HepG2 (cell line): Measurements from ENCODE around the gene P2RY11.

Source experiments
- CTCF ChIP-seq: sonication (generic); formaldehyde crosslinking; IDR thresholded peaks from 2 replicates; pipeline ENCODE4 v1.5.0; 2020; ENCODE audit warnings: mild to moderate bottlenecking, missing genetic modification reagents, moderate library complexity
- HDAC1 ChIP-seq: sonication (generic); formaldehyde crosslinking; IDR thresholded peaks from 2 replicates; pipeline ENCODE4 v1.5.1; 2020; ENCODE audit warnings: mild to moderate bottlenecking, missing genetic modification reagents
- MTA3 ChIP-seq: sonication (generic); formaldehyde crosslinking; IDR thresholded peaks from 2 replicates; pipeline ENCODE4 v1.4.0; 2020; ENCODE audit warnings: missing genetic modification reagents
- RAD51 ChIP-seq: fragments of 450-650 bp; IDR thresholded peaks from 2 replicates; pipeline ENCODE4 v1.6.1; 2016; ENCODE audit warnings: borderline replicate concordance
- UBTF ChIP-seq: sonication (generic); formaldehyde crosslinking; IDR thresholded peaks from 2 replicates; pipeline ENCODE4 v1.4.0; 2020; ENCODE audit warnings: mild to moderate bottlenecking, missing genetic modification reagents

DNA sequence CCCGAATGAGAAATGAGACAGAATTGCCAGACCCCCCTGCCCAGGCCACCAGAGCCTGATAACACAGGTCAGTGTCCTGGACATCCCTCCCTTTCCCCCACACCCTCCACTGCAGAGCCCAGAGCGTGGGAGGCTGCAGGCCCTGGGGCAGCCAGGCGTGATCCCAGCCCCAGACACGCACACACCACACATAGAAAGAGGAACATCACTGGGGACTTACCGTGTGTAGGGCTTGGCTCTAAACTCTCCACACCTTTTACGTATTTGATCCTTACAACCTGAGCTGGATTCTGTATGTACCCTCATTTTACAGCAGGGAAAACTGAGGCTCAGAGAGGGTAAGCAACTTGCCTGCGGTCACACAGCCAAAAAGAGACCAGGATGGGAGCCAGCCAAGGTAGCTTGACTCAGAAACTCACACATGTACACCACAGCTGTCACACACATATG, 8.7 kb upstream of the P2RY11 start:
- TF ChIP-seq RAD51 = no peak
- TF ChIP-seq CTCF = no peak
- TF ChIP-seq HDAC1 (CRISPR knock-in tag) = no peak
- TF ChIP-seq MTA3 (CRISPR knock-in tag) = no peak
- no peak for TF ChIP-seq UBTF (CRISPR knock-in tag)
